HepG2 (cell line): Measurements from ENCODE around the gene FMN2. TPM values are rescaled to one million over a fixed set of nuclear protein-coding genes. Genes with fewer than 3 reads are reported as not detected.

ENCODE experiments used
- ATAC-seq: fragments of 200-7000 bp; cut with Tn5 transposase; 3 replicates; pipeline ENCODE4 v1.9.1; 2020; ENCODE audit warnings: mild to moderate bottlenecking, moderate library complexity
- BruUV-seq: library from RNA; stranded (reverse); fragments of 400-500 nt; replicated peaks from 2 replicates; lab custom pipeline; 2021; lab: Mats Ljungman, UMichigan
- CTCF ChIA-PET: fragments of 300-600 bp; formaldehyde crosslinking; extraction: SDS; loops from one replicate; lab custom pipeline; 2021; ENCODE audit warnings: low total read pairs, inconsistent platforms, low intra/inter-chr PET ratio; lab: Yijun Ruan, JAX
- POLR2A ChIA-PET: fragments of 350-600 bp; sonication (Branson Sonifier 250); formaldehyde crosslinking; loops from one replicate; lab custom pipeline; 2020; ENCODE audit warnings: antibody characterized with exemption, inconsistent platforms; lab: Yijun Ruan, JAX
- DNase-seq: peaks from one replicate; pipeline ENCODE4 v3.0.0-alpha.2; 2015; ENCODE audit warnings: low spot score
- FAIRE-seq: peaks from 3 replicates; lab custom pipeline; 2011; peaks lifted over from hg19 to GRCh38; lab: Jason Lieb, UNC
- H2AFZ ChIP-seq: one replicate; pipeline ENCODE4 v1.6.1; 2011; ENCODE audit warnings: low read length, inconsistent platforms
- H3K27ac ChIP-seq: fragments of 300-600 bp; 3 replicates; pipeline ENCODE4 v1.8.0; 2011; ENCODE audit warnings: mixed run types, mild to moderate bottlenecking, mixed read lengths, low read length, inconsistent platforms; ENCODE audit not compliant: insufficient read depth; ENCODE audit errors: extremely low read length
- H3K27me3 ChIP-seq, 2 experiments: fragments of 200-600 bp in 1 of 2; 2 replicates in 1 of 2; 3 replicates in 1 of 2; pipeline versions ENCODE4 v1.6.0 to v1.8.0; 2011; ENCODE audit warnings: low read length in 2 of 2, mild to moderate bottlenecking in 2 of 2, moderate library complexity in 2 of 2, inconsistent platforms in 1 of 2; ENCODE audit not compliant: insufficient read depth in 2 of 2, control insufficient read depth in 1 of 2
- H3K36me3 ChIP-seq, 2 experiments: fragments of 200-600 bp in 1 of 2; replicated peaks in 1 of 2; 2 replicates in 1 of 2; 3 replicates in 1 of 2; pipeline versions ENCODE4 v1.5.1 to v1.8.0; 2011; ENCODE audit warnings: low read length in 2 of 2, inconsistent platforms in 1 of 2; ENCODE audit not compliant: insufficient read depth in 2 of 2, control insufficient read depth in 1 of 2
- H3K4me1 ChIP-seq: 2 replicates; pipeline ENCODE4 v1.5.1; 2012; ENCODE audit warnings: low read length, inconsistent platforms; ENCODE audit not compliant: insufficient read depth
- H3K4me2 ChIP-seq: 2 replicates; pipeline ENCODE4 v1.6.0; 2011; ENCODE audit warnings: low read depth, low read length, inconsistent platforms
- H3K4me3 ChIP-seq, 3 experiments: fragments of 200-600 bp in 1 of 3; sonication (generic), shearing (Covaris generic) in 1 of 3; replicated peaks in 1 of 3; 2 replicates each; pipeline ENCODE4 v1.5.1; 2011 to 2016; ENCODE audit warnings: low read length in 3 of 3, inconsistent platforms in 2 of 3, low read depth in 2 of 3, mild to moderate bottlenecking in 2 of 3, control low read depth in 1 of 3, mixed read lengths in 1 of 3; ENCODE audit not compliant: insufficient read depth in 1 of 3
- H3K79me2 ChIP-seq: one replicate; pipeline ENCODE4 v1.6.1; 2011; ENCODE audit warnings: low read length, inconsistent platforms; ENCODE audit not compliant: insufficient read depth
- H3K9ac ChIP-seq: 2 replicates; pipeline ENCODE4 v1.6.0; 2011; ENCODE audit warnings: mild to moderate bottlenecking, low read depth, low read length, inconsistent platforms; ENCODE audit not compliant: insufficient read depth
- H3K9me3 ChIP-seq: 2 replicates; pipeline ENCODE4 v1.5.1; 2012; ENCODE audit warnings: mild to moderate bottlenecking, low read length
- H4K20me1 ChIP-seq: 2 replicates; pipeline ENCODE4 v1.6.0; 2011; ENCODE audit warnings: inconsistent platforms, mild to moderate bottlenecking, low read length, moderate library complexity; ENCODE audit not compliant: insufficient read depth
- ATF7 ChIP-seq, 2 experiments: fragments of 450-650 bp in 1 of 2; sonication (generic) in 1 of 2; formaldehyde crosslinking in 1 of 2; IDR thresholded peaks; 2 replicates each; pipeline versions ENCODE4 v1.4.0 to v1.6.1; 2016 to 2020; ENCODE audit warnings: antibody characterized with exemption in 1 of 2, mild to moderate bottlenecking in 1 of 2, missing genetic modification reagents in 1 of 2
- HNF1A ChIP-seq, 2 experiments: sonication (generic) in 1 of 2; formaldehyde crosslinking in 1 of 2; IDR thresholded peaks; 2 replicates each; pipeline versions ENCODE4 v1.4.0 to v1.6.1; 2016 to 2020; ENCODE audit warnings: borderline replicate concordance in 1 of 2, low read depth in 1 of 2, mild to moderate bottlenecking in 1 of 2, missing genetic modification reagents in 1 of 2
- HNRNPLL ChIP-seq: fragments of 200-400 bp; formaldehyde crosslinking; IDR thresholded peaks from 2 replicates; pipeline ENCODE4 v1.6.1; 2017; ENCODE audit warnings: mild to moderate bottlenecking, low read depth, low read length; ENCODE audit not compliant: poor library complexity, severe bottlenecking
- MBD4 ChIP-seq: IDR thresholded peaks from 2 replicates; pipeline ENCODE4 v1.6.1; 2012; ENCODE audit warnings: low read length, inconsistent platforms, borderline replicate concordance
- PHF8 ChIP-seq: sonication (generic); formaldehyde crosslinking; IDR thresholded peaks from 2 replicates; pipeline ENCODE4 v1.5.0; 2020; ENCODE audit warnings: missing genetic modification reagents
- RELA ChIP-seq: sonication (generic); formaldehyde crosslinking; IDR thresholded peaks from 2 replicates; pipeline ENCODE4 v1.4.0; 2020; ENCODE audit warnings: missing genetic modification reagents
- SMAD1 ChIP-seq: sonication (generic); formaldehyde crosslinking; IDR thresholded peaks from 2 replicates; pipeline ENCODE4 v1.4.0; 2020; ENCODE audit warnings: missing genetic modification reagents, low read depth, mild to moderate bottlenecking, borderline replicate concordance
- TBL1XR1 ChIP-seq: fragments of 150-350 bp; IDR thresholded peaks from 2 replicates; pipeline ENCODE4 v1.6.1; 2014; ENCODE audit warnings: borderline replicate concordance, low read length; ENCODE audit not compliant: partially characterized antibody
- THAP7 ChIP-seq: sonication (generic); formaldehyde crosslinking; IDR thresholded peaks from 2 replicates; pipeline ENCODE4 v1.8.1; 2023; ENCODE audit warnings: mild to moderate bottlenecking, missing genetic modification reagents
- ZHX2 ChIP-seq, 2 experiments: sonication (generic) in 1 of 2; formaldehyde crosslinking in 1 of 2; IDR thresholded peaks; 2 replicates each; pipeline versions ENCODE4 v1.6.1 to v1.9.0; 2014 to 2022; ENCODE audit warnings: antibody characterized with exemption in 1 of 2, borderline replicate concordance in 1 of 2, inconsistent platforms in 1 of 2, low read depth in 1 of 2, missing genetic modification reagents in 1 of 2
- ZNF234 ChIP-seq: sonication (generic); formaldehyde crosslinking; conservative IDR thresholded peaks from 2 replicates; pipeline ENCODE4 v1.5.1; 2020; ENCODE audit warnings: mild to moderate bottlenecking, missing genetic modification reagents
- ZNF570 ChIP-seq: sonication (generic); formaldehyde crosslinking; IDR thresholded peaks from 2 replicates; pipeline ENCODE4 v1.4.0; 2020; ENCODE audit warnings: mild to moderate bottlenecking, missing genetic modification reagents, borderline replicate concordance
- WGBS: methylation state at CpG from one replicate; pipeline ENCODE4 v1.1.6; 2017; ENCODE audit warnings: low lambda C conversion rate; 5-methylcytosine and 5-hydroxymethylcytosine counted together
- in situ Hi-C: cut with HindIII; loops from 2 replicates; pipeline ENCODE4 v1.10.0; 2017; ENCODE audit warnings: low pct_unique_long_range_greater_than_20kb; ENCODE audit not compliant: extremely low pct_ligation_motif_present
- intact Hi-C: fragments of 100-400 bp; cut with micrococcal nuclease; formaldehyde crosslinking; loops from one replicate; pipeline ENCODE4 v1.10.0; 2022; ENCODE audit not compliant: unreplicated experiment
- polyA plus RNA-seq, 8 experiments: library from polyadenylated mRNA; depleted of rRNA in 3 of 8; stranded (reverse) in 7 of 8; unstranded in 1 of 8; fragments of >200 nt; fragmentation: Illumina TruSeq in 4 of 8; extraction: Trizol in 4 of 8; gene quantifications; 2 replicates each; pipeline versions ENCODE4 v1.2.1 to v1.2.3, GENCODE V29; 2011 to 2016; ENCODE audit warnings: low read depth in 4 of 8, missing spikeins in 1 of 8, mixed read lengths in 1 of 8; ENCODE audit not compliant: insufficient read depth in 1 of 8
- total RNA-seq, 5 experiments: library from RNA; depleted of rRNA; stranded (reverse); fragments of >200 nt; fragmentation: Illumina TruSeq; extraction: Trizol; gene quantifications; 2 replicates each; pipeline ENCODE4 v1.2.3, GENCODE V29; 2016; ENCODE audit warnings: low read depth in 1 of 5

The FMN2 gene
- total and polyA plus RNA-seq, 2 of the 13 experiments (the other 11 are each of a cell fraction or from before 2014, with no cell fraction given) = not detected

- no peak overlapping the region for H3K4me3 ChIP-seq
- no peak overlapping the region for H3K27ac ChIP-seq
- DNase-seq (no peak), FAIRE-seq (no peak), ATAC-seq (no peak)
- H3K4me2 ChIP-seq = no peak overlapping the region
- no TSS peak for BruUV-seq
- no peaks in the 10 kb centered on the region for H3K9me3 ChIP-seq
- in situ Hi-C loops (no loop called here), intact Hi-C loops (no loop called here)
- H4K20me1 ChIP-seq = no peaks in the 10 kb centered on the region
- no peaks in the 10 kb centered on the region for H3K36me3 ChIP-seq
- H3K4me1 ChIP-seq = no peaks in the 10 kb centered on the region
- POLR2A ChIA-PET = no interaction called here
- H3K9ac ChIP-seq = no peak overlapping the region
- no peaks in the 10 kb centered on the region for H3K79me2 ChIP-seq
- H3K27me3 ChIP-seq = no peaks in the 10 kb centered on the region
- 88% methylated on average over 29 of the region's 52 CpGs for WGBS
- CTCF ChIA-PET = no interaction called here
- no peak overlapping the region for H2AFZ ChIP-seq
- TF ChIP-seq ATF7 (IDR thresholded peaks at IDR 0.05) = no peak
- no peak for TF ChIP-seq ATF7 (CRISPR knock-in tag; IDR thresholded peaks at IDR 0.05)
- no peak for TF ChIP-seq HNF1A (IDR thresholded peaks at IDR 0.05; ENCODE audit: low read depth)
- TF ChIP-seq HNF1A (CRISPR knock-in tag; IDR thresholded peaks at IDR 0.05; ENCODE audit: borderline replicate concordance) = no peak
- no peak for TF ChIP-seq ZHX2 (IDR thresholded peaks at IDR 0.05; ENCODE audit: low read depth)
- no peak for TF ChIP-seq ZHX2 (CRISPR knock-in tag; IDR thresholded peaks at IDR 0.05; ENCODE audit: borderline replicate concordance)
- no peak for TF ChIP-seq PHF8 (CRISPR knock-in tag)
- no peak for TF ChIP-seq THAP7 (CRISPR knock-in tag)
- TF ChIP-seq HNRNPLL = no peak
- TF ChIP-seq TBL1XR1 = no peak
- no peak for TF ChIP-seq RELA (CRISPR knock-in tag)
- no peak for TF ChIP-seq MBD4
- no peak for TF ChIP-seq SMAD1 (CRISPR knock-in tag)
- no peak for TF ChIP-seq ZNF234
- TF ChIP-seq ZNF570 = no peak
These were observed 401.3 kb downstream of the FMN2 start for GRCh38 chr1:240492832-240493440.
